Measurements from ENCODE around the gene VSIG2.

The VSIG2 gene

GRCh38 chr11:124746621-124747243, 5.3 kb downstream of the VSIG2 start:
- peak; percentile 72 for DNase-seq

GRCh38 chr11:124745835-124746620, 6.0 kb downstream of the VSIG2 start:
- DNase-seq = no peak

- no peak for DNase-seq
Measured at GRCh38 chr11:124745270-124745834, 6.7 kb downstream of the VSIG2 start.

- no peak for DNase-seq
Measured at GRCh38 chr11:124743050-124743449, 9.0 kb downstream of the VSIG2 start.

- no peak for DNase-seq
Measured at GRCh38 chr11:124742555-124742954, 9.5 kb downstream of the VSIG2 start.

- peak; percentile 46 for DNase-seq
Measured at GRCh38 chr11:124740277-124740882, 11.7 kb downstream of the VSIG2 start.

GRCh38 chr11:124739479-124740276, 12.4 kb downstream of the VSIG2 start, which contains the start of gene NRGN:
Gene NRGN, plus strand, starts transcription at chr11:124739942. Its CDS starts 143 bp downstream, at chr11:124740085.
- DNase-seq = peak; percentile 75

- no peak for DNase-seq
Measured at GRCh38 chr11:124738713-124739478, 13.2 kb downstream of the VSIG2 start.

- DNase-seq = no peak
Measured at GRCh38 chr11:124737638-124738305, 14.3 kb downstream of the VSIG2 start.

- DNase-seq = no peak
Measured at GRCh38 chr11:124736736-124737135, 15.3 kb downstream of the VSIG2 start.

GRCh38 chr11:124732230-124732629, 19.8 kb downstream of the VSIG2 start:
- no peak for DNase-seq

- DNase-seq = no peak
Measured at GRCh38 chr11:124729571-124729970, 22.5 kb downstream of the VSIG2 start.

GRCh38 chr11:124728134-124728533, 23.9 kb downstream of the VSIG2 start:
- DNase-seq = no peak

- no peak for DNase-seq
Measured at GRCh38 chr11:124727474-124727873, 24.6 kb downstream of the VSIG2 start.

- DNase-seq = no peak
Measured at GRCh38 chr11:124725719-124726105, 26.3 kb downstream of the VSIG2 start.

- DNase-seq = no peak
Measured at GRCh38 chr11:124724979-124725718, 26.9 kb downstream of the VSIG2 start.

- DNase-seq = no peak
Measured at GRCh38 chr11:124722176-124722575, 29.9 kb downstream of the VSIG2 start.

GRCh38 chr11:124719534-124719933, 32.5 kb downstream of the VSIG2 start:
- no peak for DNase-seq

- DNase-seq = no peak
Measured at GRCh38 chr11:124718801-124719200, 33.3 kb downstream of the VSIG2 start.

GRCh38 chr11:124717786-124718651, 34.0 kb downstream of the VSIG2 start:
- DNase-seq = peak; percentile 6

Data from activated gamma-delta T cell treated with Interleukin-2 at 50 U/mL for 16 hours (primary cell).